ENCODE measurements around the gene NSUN5. TPM values are rescaled to one million over a fixed set of nuclear protein-coding genes. Genes with fewer than 3 reads are reported as not detected.

NSUN5 gene
- total RNA-seq, 4 donors from 2014 or later = 31.4 to 39.7 (median 35.0) TPM

DNA sequence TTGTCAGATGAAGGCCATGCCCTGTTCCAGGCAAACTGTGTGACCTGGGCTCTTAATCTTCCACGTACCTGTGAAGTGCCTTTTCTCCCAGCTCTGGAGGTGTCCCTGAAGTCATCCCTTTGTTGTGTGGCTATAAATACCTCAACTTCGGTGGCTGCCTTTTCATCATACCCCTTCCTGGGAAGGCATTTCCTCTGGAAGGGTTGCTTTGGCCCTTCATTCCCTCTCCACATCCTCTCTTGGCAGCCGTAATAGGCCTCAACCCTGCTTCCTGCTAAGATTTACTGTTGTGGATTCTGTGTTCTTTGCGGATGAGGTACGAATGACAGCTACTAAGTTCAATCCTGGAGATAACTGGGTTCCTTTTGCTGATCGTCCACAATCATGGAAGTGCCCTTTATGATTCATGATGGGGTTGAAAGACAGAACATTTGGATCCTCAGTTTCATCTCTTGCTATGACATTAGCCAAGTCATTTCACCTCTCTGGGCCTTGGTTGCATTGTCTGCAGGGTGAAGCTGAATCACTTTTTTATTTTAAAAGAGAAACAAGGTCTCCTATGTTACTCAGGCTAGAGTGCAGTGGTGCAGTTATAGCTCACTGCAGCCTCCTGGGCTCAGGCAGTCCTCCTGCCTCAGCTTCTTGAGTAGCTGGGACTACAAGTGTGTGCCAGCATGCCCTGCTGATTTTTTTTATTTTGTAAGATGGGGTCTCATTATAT, 43.0 kb upstream of the NSUN5 start:
- intact Hi-C loops (cut with DNase I; ENCODE audit: low total_unique reads) = no loop called here
- TF ChIP-seq, protein P1, sequence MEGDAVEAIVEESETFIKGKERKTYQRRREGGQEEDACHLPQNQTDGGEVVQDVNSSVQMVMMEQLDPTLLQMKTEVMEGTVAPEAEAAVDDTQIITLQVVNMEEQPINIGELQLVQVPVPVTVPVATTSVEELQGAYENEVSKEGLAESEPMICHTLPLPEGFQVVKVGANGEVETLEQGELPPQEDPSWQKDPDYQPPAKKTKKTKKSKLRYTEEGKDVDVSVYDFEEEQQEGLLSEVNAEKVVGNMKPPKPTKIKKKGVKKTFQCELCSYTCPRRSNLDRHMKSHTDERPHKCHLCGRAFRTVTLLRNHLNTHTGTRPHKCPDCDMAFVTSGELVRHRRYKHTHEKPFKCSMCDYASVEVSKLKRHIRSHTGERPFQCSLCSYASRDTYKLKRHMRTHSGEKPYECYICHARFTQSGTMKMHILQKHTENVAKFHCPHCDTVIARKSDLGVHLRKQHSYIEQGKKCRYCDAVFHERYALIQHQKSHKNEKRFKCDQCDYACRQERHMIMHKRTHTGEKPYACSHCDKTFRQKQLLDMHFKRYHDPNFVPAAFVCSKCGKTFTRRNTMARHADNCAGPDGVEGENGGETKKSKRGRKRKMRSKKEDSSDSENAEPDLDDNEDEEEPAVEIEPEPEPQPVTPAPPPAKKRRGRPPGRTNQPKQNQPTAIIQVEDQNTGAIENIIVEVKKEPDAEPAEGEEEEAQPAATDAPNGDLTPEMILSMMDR (IDR thresholded peaks at IDR 0.05) = no peak
- TF ChIP-seq POLR2A (IDR thresholded peaks at IDR 0.05) = no peak
- WGBS, 2 donors = 57 to 62% methylated on average over 6 of the region's 6 CpGs
- no peak for DNase-seq (ENCODE audit: low spot score in 2 of 2)
- no peak overlapping the region for H3K4me3 ChIP-seq (ENCODE audit: low read depth, poor library complexity, severe bottlenecking)

DNA sequence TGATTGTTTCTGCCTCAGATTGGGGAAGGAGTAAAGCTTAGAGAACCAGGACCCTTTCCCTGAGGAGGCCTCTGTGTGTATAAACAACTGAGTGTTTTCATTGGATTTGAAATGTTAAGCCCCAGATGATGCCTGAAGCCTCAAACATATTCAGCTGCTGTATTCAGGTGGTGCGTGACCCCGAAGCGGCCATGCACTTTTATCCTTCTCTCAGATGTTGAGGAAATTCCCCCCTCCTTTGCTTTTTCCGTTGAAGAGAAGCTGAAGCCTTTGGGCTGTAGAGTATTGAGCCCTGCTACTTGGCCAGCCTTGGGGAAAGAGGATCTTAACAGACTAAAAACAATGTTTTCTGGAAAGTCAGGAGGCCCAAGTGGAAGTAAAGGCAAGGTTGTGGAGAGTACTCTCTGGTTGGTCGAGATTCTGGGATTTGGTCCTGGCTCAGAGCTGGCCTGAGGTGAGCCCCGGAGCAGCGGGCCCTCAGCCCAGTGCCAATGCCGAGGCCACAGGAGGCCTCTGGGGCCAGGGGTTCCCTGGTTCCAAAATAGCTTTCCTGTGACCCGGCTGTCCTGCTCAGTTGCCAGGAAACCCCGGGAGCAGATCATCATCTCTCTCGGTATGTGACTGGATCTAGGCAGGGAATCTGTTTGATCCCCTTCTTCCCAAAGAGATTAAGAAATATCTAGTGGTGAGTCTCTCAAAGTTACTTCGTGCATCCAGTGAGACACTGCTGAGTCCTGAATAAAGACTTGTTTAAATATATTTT, 41.9 kb upstream of the NSUN5 start:
- 64 to 67% methylated on average over 12 of the region's 12 CpGs for WGBS, 2 donors
- intact Hi-C loops (cut with DNase I; ENCODE audit: low total_unique reads) = no loop called here
- no peak for DNase-seq (ENCODE audit: low spot score in 2 of 2)
- TF ChIP-seq, protein P1 (IDR thresholded peaks at IDR 0.05) = no peak
- TF ChIP-seq POLR2A (IDR thresholded peaks at IDR 0.05) = no peak
- no peak overlapping the region for H3K4me3 ChIP-seq (ENCODE audit: low read depth, poor library complexity, severe bottlenecking)

DNA sequence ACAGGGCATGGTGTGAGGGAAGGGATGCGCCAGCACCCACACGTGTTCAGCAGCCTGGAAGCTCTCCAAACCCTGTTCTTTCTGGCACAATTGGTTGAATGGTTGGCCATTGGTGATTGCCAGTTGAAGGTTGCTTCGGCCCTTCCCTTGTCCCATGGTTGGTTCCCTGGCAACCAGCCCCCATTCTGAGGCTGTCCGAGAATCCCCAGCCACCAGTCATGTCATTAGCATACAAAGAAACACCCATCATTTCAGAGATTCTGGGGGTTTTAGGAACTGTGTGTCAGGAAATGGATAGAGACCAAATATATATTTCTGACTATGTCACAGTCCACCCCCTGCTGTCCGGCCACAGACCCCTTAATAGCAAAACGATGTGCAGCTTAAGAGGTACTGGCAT, 41.1 kb upstream of the NSUN5 start:
- no peak for DNase-seq (ENCODE audit: low spot score in 2 of 2)
- no peak overlapping the region for H3K4me3 ChIP-seq (ENCODE audit: low read depth, poor library complexity, severe bottlenecking)
- intact Hi-C loops (cut with DNase I; ENCODE audit: low total_unique reads) = no loop called here
- 82 to 83% methylated on average over 6 of the region's 6 CpGs for WGBS, 2 donors
- no peak for TF ChIP-seq POLR2A (IDR thresholded peaks at IDR 0.05)
- TF ChIP-seq, protein P1 (IDR thresholded peaks at IDR 0.05) = no peak

DNA sequence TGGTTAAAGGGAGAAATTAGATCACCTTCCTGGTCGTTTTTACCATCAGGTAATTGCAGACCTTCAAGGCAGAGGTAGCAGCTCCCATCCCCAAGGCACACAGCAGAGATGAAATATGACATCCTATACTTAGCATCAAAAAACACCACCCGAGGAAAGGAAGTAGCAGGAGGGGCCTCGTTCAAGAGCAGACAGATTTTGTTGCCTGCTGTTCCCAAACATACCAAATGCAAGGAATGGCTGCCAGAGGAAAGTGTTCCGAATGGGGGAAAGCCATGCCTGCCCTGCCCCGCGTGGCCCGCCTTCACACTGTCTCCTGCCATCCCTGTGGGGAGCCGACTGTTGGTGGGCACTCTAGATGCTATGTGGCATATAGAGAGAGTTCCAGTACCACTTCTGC, 37.3 kb upstream of the NSUN5 start:
- intact Hi-C loops (cut with DNase I; ENCODE audit: low total_unique reads) = no loop called here
- no peak overlapping the region for H3K4me3 ChIP-seq (ENCODE audit: low read depth, poor library complexity, severe bottlenecking)
- TF ChIP-seq, protein P1 (IDR thresholded peaks at IDR 0.05) = no peak
- no peak for TF ChIP-seq POLR2A (IDR thresholded peaks at IDR 0.05)
- 37 to 39% methylated on average over 6 to 8 of the region's 8 CpGs for WGBS, 2 donors
- no peak for DNase-seq (ENCODE audit: low spot score in 2 of 2)

DNA sequence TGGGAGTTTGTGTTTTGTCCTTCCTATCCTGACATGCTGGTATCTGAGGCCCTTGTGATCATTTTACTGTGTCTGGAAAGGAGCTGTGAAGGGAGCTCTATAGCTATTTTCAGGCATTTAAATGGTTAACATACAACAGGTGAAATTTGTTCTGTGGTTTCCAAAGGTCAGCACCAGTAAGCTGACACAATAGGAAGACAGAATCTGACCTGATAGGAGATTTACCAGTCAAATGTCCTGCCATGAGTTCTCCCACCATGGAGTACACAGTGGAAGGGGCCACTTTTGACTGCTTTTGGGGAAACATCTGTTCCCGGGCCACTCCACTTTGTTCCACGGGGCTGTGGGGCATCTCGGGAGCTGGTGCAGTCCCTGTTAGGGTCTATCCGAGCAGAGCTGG, 36.9 kb upstream of the NSUN5 start:
- no peak for DNase-seq (ENCODE audit: low spot score in 2 of 2)
- intact Hi-C loops (cut with DNase I; ENCODE audit: low total_unique reads) = no loop called here
- TF ChIP-seq, protein P1 (IDR thresholded peaks at IDR 0.05) = no peak
- no peak for TF ChIP-seq POLR2A (IDR thresholded peaks at IDR 0.05)
- no peak overlapping the region for H3K4me3 ChIP-seq (ENCODE audit: low read depth, poor library complexity, severe bottlenecking)
- 53 to 66% methylated on average over 4 of the region's 4 CpGs for WGBS, 2 donors

Measured in lower leg skin (tissue), 4 donors.